ENCODE data around the gene LRRC15.

DNA sequence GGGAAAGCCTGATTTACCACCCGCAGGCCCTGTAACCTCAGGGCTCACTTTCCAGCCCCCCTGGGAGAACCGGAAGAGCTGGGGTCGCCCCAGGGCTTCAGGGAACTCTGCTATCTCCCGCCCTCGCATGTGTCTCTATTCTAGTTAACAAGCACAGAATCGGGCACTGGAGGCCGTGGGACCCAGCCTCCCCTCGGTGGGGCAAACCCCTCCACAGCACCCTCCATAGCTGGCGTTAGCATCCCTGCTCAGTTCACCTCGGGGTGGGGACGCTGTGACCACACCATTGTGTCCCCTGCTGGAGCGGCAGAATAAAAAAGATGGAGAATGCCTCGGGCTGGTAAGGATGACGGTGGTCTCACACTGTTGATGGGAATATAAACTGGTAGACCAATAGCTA, 3.5 kb upstream of the LRRC15 start:
- TF ChIP-seq, protein P1, sequence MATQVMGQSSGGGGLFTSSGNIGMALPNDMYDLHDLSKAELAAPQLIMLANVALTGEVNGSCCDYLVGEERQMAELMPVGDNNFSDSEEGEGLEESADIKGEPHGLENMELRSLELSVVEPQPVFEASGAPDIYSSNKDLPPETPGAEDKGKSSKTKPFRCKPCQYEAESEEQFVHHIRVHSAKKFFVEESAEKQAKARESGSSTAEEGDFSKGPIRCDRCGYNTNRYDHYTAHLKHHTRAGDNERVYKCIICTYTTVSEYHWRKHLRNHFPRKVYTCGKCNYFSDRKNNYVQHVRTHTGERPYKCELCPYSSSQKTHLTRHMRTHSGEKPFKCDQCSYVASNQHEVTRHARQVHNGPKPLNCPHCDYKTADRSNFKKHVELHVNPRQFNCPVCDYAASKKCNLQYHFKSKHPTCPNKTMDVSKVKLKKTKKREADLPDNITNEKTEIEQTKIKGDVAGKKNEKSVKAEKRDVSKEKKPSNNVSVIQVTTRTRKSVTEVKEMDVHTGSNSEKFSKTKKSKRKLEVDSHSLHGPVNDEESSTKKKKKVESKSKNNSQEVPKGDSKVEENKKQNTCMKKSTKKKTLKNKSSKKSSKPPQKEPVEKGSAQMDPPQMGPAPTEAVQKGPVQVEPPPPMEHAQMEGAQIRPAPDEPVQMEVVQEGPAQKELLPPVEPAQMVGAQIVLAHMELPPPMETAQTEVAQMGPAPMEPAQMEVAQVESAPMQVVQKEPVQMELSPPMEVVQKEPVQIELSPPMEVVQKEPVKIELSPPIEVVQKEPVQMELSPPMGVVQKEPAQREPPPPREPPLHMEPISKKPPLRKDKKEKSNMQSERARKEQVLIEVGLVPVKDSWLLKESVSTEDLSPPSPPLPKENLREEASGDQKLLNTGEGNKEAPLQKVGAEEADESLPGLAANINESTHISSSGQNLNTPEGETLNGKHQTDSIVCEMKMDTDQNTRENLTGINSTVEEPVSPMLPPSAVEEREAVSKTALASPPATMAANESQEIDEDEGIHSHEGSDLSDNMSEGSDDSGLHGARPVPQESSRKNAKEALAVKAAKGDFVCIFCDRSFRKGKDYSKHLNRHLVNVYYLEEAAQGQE (IDR thresholded peaks at IDR 0.05): no peak
- TF ChIP-seq, protein P2, sequence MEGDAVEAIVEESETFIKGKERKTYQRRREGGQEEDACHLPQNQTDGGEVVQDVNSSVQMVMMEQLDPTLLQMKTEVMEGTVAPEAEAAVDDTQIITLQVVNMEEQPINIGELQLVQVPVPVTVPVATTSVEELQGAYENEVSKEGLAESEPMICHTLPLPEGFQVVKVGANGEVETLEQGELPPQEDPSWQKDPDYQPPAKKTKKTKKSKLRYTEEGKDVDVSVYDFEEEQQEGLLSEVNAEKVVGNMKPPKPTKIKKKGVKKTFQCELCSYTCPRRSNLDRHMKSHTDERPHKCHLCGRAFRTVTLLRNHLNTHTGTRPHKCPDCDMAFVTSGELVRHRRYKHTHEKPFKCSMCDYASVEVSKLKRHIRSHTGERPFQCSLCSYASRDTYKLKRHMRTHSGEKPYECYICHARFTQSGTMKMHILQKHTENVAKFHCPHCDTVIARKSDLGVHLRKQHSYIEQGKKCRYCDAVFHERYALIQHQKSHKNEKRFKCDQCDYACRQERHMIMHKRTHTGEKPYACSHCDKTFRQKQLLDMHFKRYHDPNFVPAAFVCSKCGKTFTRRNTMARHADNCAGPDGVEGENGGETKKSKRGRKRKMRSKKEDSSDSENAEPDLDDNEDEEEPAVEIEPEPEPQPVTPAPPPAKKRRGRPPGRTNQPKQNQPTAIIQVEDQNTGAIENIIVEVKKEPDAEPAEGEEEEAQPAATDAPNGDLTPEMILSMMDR (IDR thresholded peaks at IDR 0.05): no peak
- TF ChIP-seq HDAC2 (IDR thresholded peaks at IDR 0.05): no peak
- TF ChIP-seq, protein P3, sequence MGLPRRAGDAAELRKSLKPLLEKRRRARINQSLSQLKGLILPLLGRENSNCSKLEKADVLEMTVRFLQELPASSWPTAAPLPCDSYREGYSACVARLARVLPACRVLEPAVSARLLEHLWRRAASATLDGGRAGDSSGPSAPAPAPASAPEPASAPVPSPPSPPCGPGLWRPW (IDR thresholded peaks at IDR 0.05): no peak
- no peak for TF ChIP-seq SREBF2 (IDR thresholded peaks at IDR 0.05)
